H1 (cell line): ENCODE results near the gene APLP2. TPM values are rescaled to one million over a fixed set of nuclear protein-coding genes. Genes with fewer than 3 reads are reported as not detected.

ENCODE experiments used
- CTCF ChIA-PET: fragments of 300-600 bp; sonication (Branson Sonifier 250); formaldehyde crosslinking; loops from one replicate; lab custom pipeline; 2021; ENCODE audit not compliant: partially characterized antibody; lab: Charles Lee
- POLR2A ChIA-PET: fragments of 300-600 bp; sonication (Branson Sonifier 250); formaldehyde crosslinking; loops from one replicate; lab custom pipeline; 2021; ENCODE audit warnings: inconsistent platforms; ENCODE audit not compliant: partially characterized antibody; lab: Charles Lee
- DNase-seq, 2 experiments: peaks; one replicate each; pipeline versions ENCODE4 v3.0.0 to v3.0.0-alpha.2; 2010 to 2022; ENCODE audit warnings: low spot score in 2 of 2, low read depth in 1 of 2, mixed read lengths in 1 of 2
- FAIRE-seq: peaks from 2 replicates; lab custom pipeline; 2011; peaks lifted over from hg19 to GRCh38; lab: Jason Lieb, UNC
- H2AFZ ChIP-seq: 2 replicates; pipeline ENCODE4 v1.8.1; 2012; ENCODE audit warnings: low read length, inconsistent platforms
- H2AK5ac ChIP-seq: 2 replicates; pipeline ENCODE4 v1.6.1; 2013; ENCODE audit warnings: low read depth, low read length
- H2BK120ac ChIP-seq: replicated peaks from 2 replicates; pipeline ENCODE3; 2013; ENCODE audit warnings: low read depth, low read length, inconsistent platforms
- H2BK12ac ChIP-seq: 2 replicates; pipeline ENCODE4 v1.6.1; 2013; ENCODE audit warnings: low read depth, low read length
- H2BK15ac ChIP-seq: 2 replicates; pipeline ENCODE4 v1.6.1; 2013; ENCODE audit warnings: low read length
- H2BK20ac ChIP-seq: 2 replicates; pipeline ENCODE4 v1.6.1; 2013; ENCODE audit warnings: low read length
- H2BK5ac ChIP-seq: 2 replicates; pipeline ENCODE4 v1.6.1; 2013; ENCODE audit warnings: low read depth, low read length
- H3K14ac ChIP-seq: 2 replicates; pipeline ENCODE4 v1.6.1; 2013; ENCODE audit warnings: inconsistent platforms; ENCODE audit not compliant: insufficient read length
- H3K18ac ChIP-seq: 2 replicates; pipeline ENCODE4 v1.6.1; 2013; ENCODE audit warnings: low read length; ENCODE audit errors: extremely low read depth
- H3K23ac ChIP-seq: 2 replicates; pipeline ENCODE4 v1.6.1; 2013; ENCODE audit warnings: inconsistent platforms; ENCODE audit not compliant: insufficient read length
- H3K23me2 ChIP-seq: 2 replicates; pipeline ENCODE4 v1.6.1; 2013; ENCODE audit warnings: low read depth, low read length
- H3K27ac ChIP-seq: 2 replicates; pipeline ENCODE4 v1.6.1; 2011; ENCODE audit warnings: low read depth, low read length, inconsistent platforms
- H3K27me3 ChIP-seq, 4 experiments: replicated peaks in 1 of 4; 1 replicate in 1 of 4; 2 replicates in 3 of 4; pipeline versions ENCODE4 v1.6.1 to v1.8.1; 2011 to 2013; ENCODE audit warnings: low read length in 3 of 4, mild to moderate bottlenecking in 3 of 4, inconsistent platforms in 2 of 4, mixed read lengths in 2 of 4, moderate library complexity in 1 of 4; ENCODE audit not compliant: control insufficient read depth in 3 of 4, insufficient read depth in 3 of 4; ENCODE audit errors: extremely low read depth in 1 of 4
- H3K36me3 ChIP-seq, 4 experiments: 2 replicates each; pipeline versions ENCODE4 v1.6.1 to v1.8.1; 2011 to 2013; ENCODE audit warnings: mild to moderate bottlenecking in 4 of 4, low read length in 3 of 4, moderate library complexity in 2 of 4, control low read depth in 1 of 4, inconsistent platforms in 1 of 4; ENCODE audit not compliant: insufficient read depth in 4 of 4, control insufficient read depth in 2 of 4
- H3K4ac ChIP-seq: replicated peaks from 2 replicates; pipeline ENCODE3; 2013; ENCODE audit warnings: low read length, low read depth, mixed read lengths, inconsistent platforms; ENCODE audit not compliant: insufficient read length
- H3K4me1 ChIP-seq, 4 experiments: replicated peaks in 1 of 4; 1 replicate in 1 of 4; 2 replicates in 3 of 4; pipeline versions ENCODE4 v1.6.1 to v1.8.1; 2011 to 2013; ENCODE audit warnings: low read length in 3 of 4, inconsistent platforms in 2 of 4, mixed read lengths in 1 of 4; ENCODE audit not compliant: insufficient read depth in 4 of 4, control insufficient read depth in 3 of 4
- H3K4me2 ChIP-seq, 2 experiments: 2 replicates each; pipeline versions ENCODE4 v1.6.1 to v1.8.1; 2011 to 2013; ENCODE audit warnings: low read depth in 2 of 2, low read length in 2 of 2, control low read depth in 1 of 2, inconsistent platforms in 1 of 2, mild to moderate bottlenecking in 1 of 2; ENCODE audit not compliant: insufficient read depth in 1 of 2
- H3K4me3 ChIP-seq, 4 experiments: fragments of 200-600, 300-600 bp in 1 of 4; sonication (generic), shearing (Covaris generic), sonication (Bioruptor Twin) in 1 of 4; 2 replicates each; pipeline versions ENCODE4 v1.5.1 to v1.8.1; 2011 to 2016; ENCODE audit warnings: low read length in 4 of 4, low read depth in 3 of 4, control low read depth in 2 of 4, inconsistent platforms in 2 of 4, mild to moderate bottlenecking in 2 of 4, mixed read lengths in 1 of 4, moderate library complexity in 1 of 4; ENCODE audit not compliant: insufficient read depth in 2 of 4; ENCODE audit errors: extremely low read depth in 1 of 4
- H3K56ac ChIP-seq: replicated peaks from 2 replicates; pipeline ENCODE3; 2013; ENCODE audit warnings: low read depth, mild to moderate bottlenecking, mixed read lengths, low read length, inconsistent platforms; ENCODE audit not compliant: insufficient read length
- H3K79me1 ChIP-seq: 2 replicates; pipeline ENCODE4 v1.6.1; 2013; ENCODE audit warnings: low read depth, low read length, control low read depth
- H3K79me2 ChIP-seq, 2 experiments: 2 replicates each; pipeline versions ENCODE4 v1.6.1 to v1.8.1; 2012 to 2013; ENCODE audit warnings: low read length in 2 of 2, mild to moderate bottlenecking in 2 of 2, inconsistent platforms in 1 of 2; ENCODE audit not compliant: insufficient read depth in 2 of 2, control insufficient read depth in 1 of 2
- H3K9ac ChIP-seq, 4 experiments: replicated peaks in 1 of 4; 1 replicate in 1 of 4; 2 replicates in 3 of 4; pipeline versions ENCODE4 v1.6.1 to v1.8.1; 2011 to 2013; ENCODE audit warnings: low read depth in 3 of 4, low read length in 3 of 4, control low read depth in 2 of 4, mild to moderate bottlenecking in 2 of 4, moderate library complexity in 2 of 4, inconsistent platforms in 1 of 4; ENCODE audit errors: extremely low read depth in 1 of 4
- H3K9me3 ChIP-seq, 2 experiments: 2 replicates each; pipeline versions ENCODE4 v1.6.1 to v1.8.1; 2012 to 2013; ENCODE audit warnings: mild to moderate bottlenecking in 2 of 2, moderate library complexity in 2 of 2, control low read depth in 1 of 2, inconsistent platforms in 1 of 2, low read depth in 1 of 2, low read length in 1 of 2, mixed read lengths in 1 of 2; ENCODE audit not compliant: insufficient read depth in 2 of 2
- H4K20me1 ChIP-seq, 2 experiments: replicated peaks in 1 of 2; 2 replicates each; pipeline versions ENCODE3 to v1.8.1; 2011 to 2013; ENCODE audit warnings: inconsistent platforms in 2 of 2, low read length in 2 of 2, mild to moderate bottlenecking in 1 of 2; ENCODE audit not compliant: insufficient read depth in 2 of 2, control insufficient read depth in 1 of 2
- H4K5ac ChIP-seq: 2 replicates; pipeline ENCODE4 v1.6.1; 2013; ENCODE audit warnings: low read length, low read depth, mixed read lengths, inconsistent platforms; ENCODE audit not compliant: insufficient read length
- H4K8ac ChIP-seq: 2 replicates; pipeline ENCODE4 v1.8.0; 2013; ENCODE audit warnings: mild to moderate bottlenecking, moderate library complexity, low read length, inconsistent platforms; ENCODE audit not compliant: insufficient read depth; ENCODE audit errors: extremely low read depth
- H4K91ac ChIP-seq: replicated peaks from 2 replicates; pipeline ENCODE3; 2013; ENCODE audit warnings: low read length, mixed read lengths, inconsistent platforms; ENCODE audit not compliant: insufficient read length
- BRCA1 ChIP-seq: IDR thresholded peaks from 2 replicates; pipeline ENCODE4 v1.6.1; 2012; ENCODE audit warnings: low read depth, low read length, improper control_type of control experiment
- CEBPB ChIP-seq: IDR thresholded peaks from 2 replicates; pipeline ENCODE4 v1.6.1; 2012; ENCODE audit warnings: low read depth, low read length
- FOSL1 ChIP-seq: IDR thresholded peaks from 2 replicates; pipeline ENCODE4 v1.6.1; 2011; ENCODE audit warnings: mild to moderate bottlenecking, low read depth, low read length, moderate library complexity; ENCODE audit not compliant: insufficient read depth
- HDAC6 ChIP-seq: IDR thresholded peaks from one replicate; pipeline ENCODE4 v1.7.1; 2012; ENCODE audit warnings: low read depth, mild to moderate bottlenecking, inconsistent platforms, low read length, moderate library complexity
- JUND ChIP-seq: IDR thresholded peaks from 2 replicates; pipeline ENCODE4 v1.6.1; 2011; ENCODE audit warnings: mild to moderate bottlenecking, improper control_type of control experiment, low read length
- KDM5A ChIP-seq: fragments of 200-600 bp; IDR thresholded peaks from 2 replicates; pipeline ENCODE4 v1.7.1; 2012; ENCODE audit warnings: mild to moderate bottlenecking, low read length, inconsistent platforms, mixed read lengths
- NANOG ChIP-seq: IDR thresholded peaks from 2 replicates; pipeline ENCODE4 v1.6.1; 2011; ENCODE audit warnings: low read length, low read depth, mild to moderate bottlenecking, inconsistent platforms; ENCODE audit not compliant: insufficient read depth, poor library complexity, severe bottlenecking
- POU5F1 ChIP-seq: IDR thresholded peaks from 2 replicates; pipeline ENCODE4 v1.6.1; 2011; ENCODE audit warnings: low read depth, mild to moderate bottlenecking, low read length, moderate library complexity
- RXRA ChIP-seq: IDR thresholded peaks from 2 replicates; pipeline ENCODE4 v1.6.1; 2011; ENCODE audit warnings: low read depth, mild to moderate bottlenecking, low read length, moderate library complexity; ENCODE audit not compliant: insufficient read depth
- SIN3A ChIP-seq, 2 experiments: IDR thresholded peaks in 1 of 2; conservative IDR thresholded peaks in 1 of 2; 2 replicates each; pipeline ENCODE4 v1.6.1; 2011 to 2012; ENCODE audit warnings: low read length in 2 of 2, improper control_type of control experiment in 1 of 2, low read depth in 1 of 2, mild to moderate bottlenecking in 1 of 2
- SP4 ChIP-seq: IDR thresholded peaks from 2 replicates; pipeline ENCODE4 v1.6.1; 2012; ENCODE audit warnings: low read length, inconsistent platforms
- ZNF274 ChIP-seq: IDR thresholded peaks from 2 replicates; pipeline ENCODE4 v1.7.0; 2012; ENCODE audit warnings: low read length, borderline replicate concordance; ENCODE audit errors: extremely low read depth
- WGBS, 2 experiments: shearing (Covaris generic) in 1 of 2; methylation state at CpG; one replicate each; pipeline versions ENCODE4 v1.1.6 to v1.1.7; 2013 to 2015; ENCODE audit warnings: low lambda C conversion rate in 2 of 2, mixed read lengths in 2 of 2, inconsistent platforms in 1 of 2, low coverage in 1 of 2, missing lambda C conversion rate in 1 of 2; ENCODE audit not compliant: insufficient replicate concordance in 2 of 2, insufficient coverage in 1 of 2, insufficient read length in 1 of 2; ENCODE audit errors: extremely low coverage in 1 of 2, missing lambda C conversion rate in 1 of 2; 5-methylcytosine and 5-hydroxymethylcytosine counted together
- polyA plus RNA-seq, 7 experiments: library from polyadenylated mRNA; depleted of rRNA in 3 of 7; stranded (reverse) in 5 of 7; unstranded in 2 of 7; fragments of >200 nt in 5 of 7; fragments of 200-250 nt in 2 of 7; gene quantifications; 1 replicate in 5 of 7; 2 replicates in 1 of 7; 4 replicates in 1 of 7; pipeline versions ENCODE4 v1.2.1 to v1.2.3, GENCODE V29; 2011 to 2013; ENCODE audit warnings: missing spikeins in 2 of 7, mixed read lengths in 2 of 7
- total RNA-seq: library from RNA; stranded (reverse); fragmentation: NEBNext Ultra II Directional; extraction: Animal tissue kit (Norgen Biotek cat#: 25700); gene quantifications from 2 replicates; pipeline ENCODE4 v1.2.1, GENCODE V29; 2021

The APLP2 gene
- total and polyA plus RNA-seq, 2 of the 8 experiments (the other 6 are each of a cell fraction or from before 2014, with no cell fraction given) = 222 to 315 TPM

DNA sequence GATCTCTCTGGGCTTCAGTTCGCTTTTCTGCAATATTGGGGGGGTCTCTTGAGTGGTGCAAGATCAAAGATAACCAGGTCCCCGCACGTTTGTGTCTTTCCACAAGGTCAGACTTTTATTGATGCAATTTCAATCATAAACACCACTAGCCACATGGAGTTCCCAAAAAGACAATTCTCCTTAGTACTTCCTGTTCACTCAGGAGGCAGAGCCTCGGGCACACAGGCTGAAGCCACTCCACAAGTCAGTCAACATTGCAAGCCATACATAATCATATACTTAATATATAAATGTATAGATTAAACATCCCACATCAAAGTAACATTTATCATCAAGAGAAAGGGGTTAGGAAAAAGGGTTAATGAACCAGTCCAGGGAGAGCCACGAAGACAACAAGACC lies 101.8 kb downstream of the APLP2 start:
- no peak overlapping the region for H3K23ac ChIP-seq
- no peak overlapping the region for H3K4ac ChIP-seq
- TF ChIP-seq SP4 (no peak), JUND (no peak), KDM5A (no peak), SIN3A (conservative IDR thresholded peaks at IDR 0.05 in 1 of 2, IDR thresholded peaks at IDR 0.05 in 1 of 2; ENCODE audit: low read depth in 1 of 2, low read length in 2 of 2) (no peak), ZNF274 (no peak), RXRA (no peak), FOSL1 (no peak), BRCA1 (no peak), CEBPB (no peak), NANOG (no peak), POU5F1 (no peak), HDAC6 (no peak)
- no peaks in the 10 kb centered on the region; a peak in 1 of 7 replicates for H3K4me1 ChIP-seq
- H3K18ac ChIP-seq = no peak overlapping the region
- peaks cover 9 to 11% of the 10 kb centered on the region in 2 experiments for H4K20me1 ChIP-seq
- H2BK5ac ChIP-seq = no peak overlapping the region
- peaks cover 4 to 38% (median 32%) of the 10 kb centered on the region in 4 experiments for H3K27me3 ChIP-seq
- no peak overlapping the region for H2AK5ac ChIP-seq
- H3K79me2 ChIP-seq = no peaks in the 10 kb centered on the region
- H3K27ac ChIP-seq = no peak overlapping the region
- no peaks in the 10 kb centered on the region; a peak in 1 of 4 replicates for H3K9me3 ChIP-seq
- FAIRE-seq = no peak
- H3K14ac ChIP-seq = no peak overlapping the region
- H3K23me2 ChIP-seq = no peaks in the 10 kb centered on the region
- ChIA-PET POLR2A (no interaction called here), CTCF (interaction anchor here (0.6 to 3.4 kb wide), 4 partner anchors 8 to 261 kb away, joined by 3 to 10 read pairs (median 4); partner anchors contain the start of gene ST14)
- no peak overlapping the region for H2AFZ ChIP-seq
- no peak overlapping the region for H2BK15ac ChIP-seq
- no peak overlapping the region for H4K5ac ChIP-seq
- H2BK120ac ChIP-seq = no peak overlapping the region
- H2BK12ac ChIP-seq = no peak overlapping the region
- H4K91ac ChIP-seq = no peak overlapping the region
- no peak for DNase-seq
- no peak overlapping the region for H3K56ac ChIP-seq
- no peak overlapping the region for H3K4me2 ChIP-seq
- no peak overlapping the region for H3K9ac ChIP-seq
- no peak overlapping the region for H2BK20ac ChIP-seq
- no peak overlapping the region for H3K4me3 ChIP-seq
- H4K8ac ChIP-seq = no peak overlapping the region
- no peaks in the 10 kb centered on the region for H3K36me3 ChIP-seq
- 80% methylated on average over 5 of the region's 5 CpGs; no CpG with 5 or more reads in 1 of the 2 experiments for WGBS, 2 experiments
- H3K79me1 ChIP-seq = no peaks in the 10 kb centered on the region
